Suprapubic skin (tissue), 4 donors: Measurements from ENCODE around the gene NTMT2. TPM values are rescaled to one million over a fixed set of nuclear protein-coding genes. Genes with fewer than 3 reads are reported as not detected.

Experiments
- DNase-seq, 2 donors: peaks; one replicate each; pipeline ENCODE4 v3.0.0-alpha.2; 2019; ENCODE audit warnings: low spot score in 2 of 2
- H3K27ac ChIP-seq: fragments of 200-600 bp; sonication (generic); one replicate; pipeline ENCODE4 v1.5.1; 2019
- H3K27me3 ChIP-seq: fragments of 200-600 bp; sonication (generic); one replicate; pipeline ENCODE4 v1.5.1; 2019
- H3K36me3 ChIP-seq: fragments of 200-600 bp; sonication (generic); one replicate; pipeline ENCODE4 v1.5.1; 2019
- H3K4me1 ChIP-seq: fragments of 200-600 bp; sonication (generic); one replicate; pipeline ENCODE4 v1.5.1; 2019
- H3K4me3 ChIP-seq: fragments of 200-600 bp; sonication (generic); one replicate; pipeline ENCODE4 v1.5.1; 2019; ENCODE audit warnings: mild to moderate bottlenecking
- H3K9me3 ChIP-seq: fragments of 200-600 bp; sonication (generic); one replicate; pipeline ENCODE4 v1.5.1; 2019
- CTCF ChIP-seq, 2 donors: fragments of 200-600 bp in 1 of 2; fragments of 450-650 bp in 1 of 2; sonication (generic) in 1 of 2; IDR thresholded peaks; one replicate each; pipeline ENCODE4 v1.5.1; 2016 to 2019; ENCODE audit warnings: antibody characterized with exemption in 2 of 2, mild to moderate bottlenecking in 1 of 2, moderate library complexity in 1 of 2
- EP300 ChIP-seq: sonication (generic); formaldehyde crosslinking; IDR thresholded peaks from one replicate; pipeline ENCODE4 v1.6.1; 2017; ENCODE audit warnings: antibody characterized with exemption
- POLR2A ChIP-seq, 2 donors: fragments of 450-650 bp; IDR thresholded peaks; one replicate each; pipeline ENCODE4 v1.6.1; 2017; ENCODE audit warnings: antibody characterized with exemption in 2 of 2, mild to moderate bottlenecking in 2 of 2, moderate library complexity in 2 of 2
- POLR2AphosphoS5 ChIP-seq, 3 donors: sonication (generic); formaldehyde crosslinking; IDR thresholded peaks; one replicate each; pipeline ENCODE4 v1.6.1; 2017; ENCODE audit warnings: antibody characterized with exemption in 3 of 3
- WGBS: methylation state at CpG from one replicate; pipeline ENCODE4 v1.1.5; 2018; 5-methylcytosine and 5-hydroxymethylcytosine counted together
- total RNA-seq, 4 donors: library from RNA; depleted of rRNA; stranded (reverse); fragments of >200 nt; gene quantifications; one replicate each; pipeline ENCODE4 v1.1.0, GENCODE V29; 2016

The NTMT2 gene
- total RNA-seq, 4 donors from 2014 or later = not detected

GRCh38 chr1:170198090-170198489 lies 52.3 kb downstream of the NTMT2 start:
- H3K27ac ChIP-seq = no peak overlapping the region
- no peak for TF ChIP-seq EP300
- TF ChIP-seq CTCF (IDR thresholded peaks at IDR 0.05) = no peak
- no peak for TF ChIP-seq POLR2A (IDR thresholded peaks at IDR 0.05)
- TF ChIP-seq POLR2AphosphoS5 (IDR thresholded peaks at IDR 0.05) = no peak
- H3K9me3 ChIP-seq = no peaks in the 10 kb centered on the region
- H3K4me3 ChIP-seq = no peak overlapping the region
- no peaks in the 10 kb centered on the region for H3K27me3 ChIP-seq
- no peaks in the 10 kb centered on the region for H3K4me1 ChIP-seq
- 93% methylated on average over 1 of the region's 1 CpG for WGBS
- DNase-seq = no peak
- no peaks in the 10 kb centered on the region for H3K36me3 ChIP-seq

DNA sequence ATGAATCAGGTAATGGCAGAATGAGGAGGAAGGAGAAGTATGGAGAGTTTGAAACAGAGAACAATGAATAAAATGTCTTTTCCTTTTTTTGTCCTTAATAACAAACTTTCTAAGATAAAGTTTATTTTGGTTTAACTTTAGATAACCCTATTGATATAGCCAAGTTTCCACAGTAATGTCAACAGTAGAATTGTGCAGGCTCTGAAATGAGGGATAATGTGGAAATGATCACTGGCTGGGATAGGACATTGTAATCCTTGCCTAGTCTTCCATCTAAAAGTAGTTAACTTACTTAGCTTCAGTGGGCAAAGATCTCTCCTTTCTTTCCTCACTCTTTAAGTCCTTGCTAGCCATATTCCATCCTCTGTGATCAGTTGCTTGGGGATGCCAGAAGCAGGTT lies 52.8 kb downstream of the NTMT2 start:
- DNase-seq = no peak
- no peaks in the 10 kb centered on the region for H3K27me3 ChIP-seq
- no peak overlapping the region for H3K4me3 ChIP-seq
- H3K36me3 ChIP-seq = no peaks in the 10 kb centered on the region
- H3K9me3 ChIP-seq = no peaks in the 10 kb centered on the region
- TF ChIP-seq POLR2A (IDR thresholded peaks at IDR 0.05) = no peak
- TF ChIP-seq CTCF (IDR thresholded peaks at IDR 0.05) = no peak
- H3K27ac ChIP-seq = no peak overlapping the region
- no peaks in the 10 kb centered on the region for H3K4me1 ChIP-seq

DNA sequence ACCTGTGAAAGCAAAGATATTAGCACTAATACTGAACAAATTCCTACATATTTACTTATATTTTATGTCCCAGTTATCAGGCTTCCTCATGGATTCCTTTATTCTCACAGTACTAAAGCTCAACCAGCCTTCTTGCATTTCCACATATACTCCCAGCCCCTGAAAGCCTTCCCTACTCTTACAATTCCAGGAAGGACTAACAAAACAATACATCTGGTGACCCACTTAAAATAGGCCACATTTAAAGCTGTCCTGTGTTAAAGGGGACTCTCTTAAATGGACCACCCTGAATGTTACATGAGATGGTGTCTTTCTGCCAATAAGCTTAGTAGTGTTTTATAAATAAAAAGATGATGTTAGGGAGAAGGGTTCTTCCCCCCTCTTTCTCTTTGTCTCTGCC lies 54.4 kb downstream of the NTMT2 start:
- no peaks in the 10 kb centered on the region for H3K4me1 ChIP-seq
- H3K27me3 ChIP-seq = no peaks in the 10 kb centered on the region
- H3K4me3 ChIP-seq = no peak overlapping the region
- H3K27ac ChIP-seq = peak overlapping the region; percentile 15
- DNase-seq = no peak
- H3K36me3 ChIP-seq = no peaks in the 10 kb centered on the region
- no peaks in the 10 kb centered on the region for H3K9me3 ChIP-seq
- TF ChIP-seq POLR2A (IDR thresholded peaks at IDR 0.05) (no peak), POLR2AphosphoS5 (IDR thresholded peaks at IDR 0.05) (no peak), CTCF (IDR thresholded peaks at IDR 0.05) (no peak), EP300 (no peak)

DNA sequence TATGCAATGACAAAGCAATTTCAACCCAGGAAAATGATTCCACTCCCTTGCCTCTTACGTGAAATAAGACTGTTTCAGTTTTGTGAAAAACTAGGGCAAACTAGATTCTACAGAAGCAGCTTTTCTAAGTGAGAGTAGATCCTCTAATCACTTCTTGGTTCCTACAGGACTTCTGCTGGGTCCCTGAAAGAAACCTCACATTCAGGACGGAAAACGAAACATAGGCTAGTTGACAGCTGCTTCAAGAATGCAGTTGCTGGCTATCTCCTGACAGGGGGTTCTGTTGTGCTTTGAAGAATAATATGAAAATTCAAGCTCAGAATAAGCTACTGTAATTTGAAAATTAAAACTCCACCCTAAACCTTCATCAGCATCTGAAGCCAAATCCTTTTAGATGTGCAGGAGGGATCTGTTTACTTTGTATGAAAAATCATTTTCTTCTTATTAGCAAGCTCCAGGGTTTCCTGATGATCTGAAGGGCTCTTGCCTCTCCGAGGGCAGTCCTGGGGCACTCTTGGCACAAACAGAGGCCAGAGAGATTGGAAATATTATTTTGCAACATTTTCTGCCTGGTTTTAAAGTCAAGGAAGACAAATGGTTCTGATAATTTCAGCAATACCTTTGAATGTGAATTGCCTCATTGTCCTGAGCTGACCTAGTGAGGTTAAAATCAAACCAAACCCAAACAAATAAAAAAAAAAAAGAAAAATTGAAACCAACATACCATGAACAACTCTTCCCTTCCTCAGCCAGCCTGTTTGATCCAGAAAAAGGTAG lies 55.0 kb downstream of the NTMT2 start:
- no peaks in the 10 kb centered on the region for H3K4me1 ChIP-seq
- no peak for DNase-seq
- H3K9me3 ChIP-seq = no peaks in the 10 kb centered on the region
- no peaks in the 10 kb centered on the region for H3K27me3 ChIP-seq
- H3K4me3 ChIP-seq = no peak overlapping the region
- 34% methylated on average over 4 of the region's 4 CpGs for WGBS
- TF ChIP-seq CTCF (IDR thresholded peaks at IDR 0.05) (no peak), POLR2A (IDR thresholded peaks at IDR 0.05) (no peak), POLR2AphosphoS5 (IDR thresholded peaks at IDR 0.05) (no peak), EP300 (no peak)
- H3K27ac ChIP-seq = peak overlapping the region; percentile 15
- no peaks in the 10 kb centered on the region for H3K36me3 ChIP-seq

GRCh38 chr1:170203693-170204092 lies 57.9 kb downstream of the NTMT2 start:
- H3K9me3 ChIP-seq = no peaks in the 10 kb centered on the region
- H3K36me3 ChIP-seq = no peaks in the 10 kb centered on the region
- no peak overlapping the region for H3K27ac ChIP-seq
- no peaks in the 10 kb centered on the region for H3K27me3 ChIP-seq
- TF ChIP-seq POLR2A (IDR thresholded peaks at IDR 0.05) (no peak), POLR2AphosphoS5 (IDR thresholded peaks at IDR 0.05) (no peak), EP300 (no peak), CTCF (IDR thresholded peaks at IDR 0.05) (no peak)
- no peak for DNase-seq
- no peak overlapping the region for H3K4me3 ChIP-seq
- H3K4me1 ChIP-seq = no peaks in the 10 kb centered on the region
